A673 (cell line): ENCODE results near the gene DKK1. TPM values are rescaled to one million over a fixed set of nuclear protein-coding genes. Genes with fewer than 3 reads are reported as not detected.
A peak's percentile ranks its signal among the peaks of the same experiment; 100 is the strongest.

ENCODE experiments used
- BruUV-seq: library from RNA; stranded (reverse); fragments of 400-500 nt; replicated peaks from 2 replicates; lab custom pipeline; 2021; lab: Mats Ljungman, UMichigan
- CTCF ChIA-PET: fragments of 300-600 bp; sonication (Branson Sonifier 250); formaldehyde crosslinking; loops from one replicate; lab custom pipeline; 2022; ENCODE audit warnings: antibody characterized with exemption; lab: Charles Lee
- POLR2A ChIA-PET: fragments of 300-600 bp; sonication (Branson Sonifier 250); formaldehyde crosslinking; loops from one replicate; lab custom pipeline; 2022; ENCODE audit warnings: antibody characterized with exemption; ENCODE audit not compliant: low non-redundant PET; lab: Charles Lee
- DNase-seq: peaks from one replicate; pipeline ENCODE4 v3.0.0-alpha.2; 2015; ENCODE audit warnings: low spot score
- H3K27ac ChIP-seq: fragments of 200-600 bp; sonication (generic); 2 replicates; pipeline ENCODE4 v1.5.1; 2016; ENCODE audit warnings: mixed run types, low read depth, mild to moderate bottlenecking, mixed read lengths, antibody characterized with exemption, low read length; ENCODE audit not compliant: poor library complexity, severe bottlenecking
- H3K27me3 ChIP-seq: fragments of 200-600 bp; sonication (generic); replicated peaks from 2 replicates; pipeline ENCODE4 v1.6.1; 2017; ENCODE audit warnings: mixed run types, low read depth, mild to moderate bottlenecking, mixed read lengths, antibody characterized with exemption, low read length; ENCODE audit not compliant: insufficient read depth, poor library complexity
- H3K36me3 ChIP-seq: fragments of 200-600 bp; sonication (generic); 2 replicates; pipeline ENCODE4 v1.6.1; 2016; ENCODE audit warnings: mixed run types, mild to moderate bottlenecking, mixed read lengths, antibody characterized with exemption, low read length; ENCODE audit not compliant: insufficient read depth, poor library complexity, severe bottlenecking
- H3K4me1 ChIP-seq: fragments of 200-600 bp; sonication (generic); 2 replicates; pipeline ENCODE4 v1.6.1; 2017; ENCODE audit warnings: mixed run types, mild to moderate bottlenecking, mixed read lengths, antibody characterized with exemption, low read length; ENCODE audit not compliant: insufficient read depth, poor library complexity, severe bottlenecking
- H3K4me3 ChIP-seq: fragments of 200-600 bp; sonication (generic); 2 replicates; pipeline ENCODE4 v1.5.1; 2016; ENCODE audit warnings: low read depth, mixed run types, mild to moderate bottlenecking, mixed read lengths, low read length; ENCODE audit not compliant: poor library complexity, severe bottlenecking
- H3K9me3 ChIP-seq: fragments of 200-600 bp; sonication (generic); 2 replicates; pipeline ENCODE4 v1.6.1; 2016; ENCODE audit warnings: mixed run types, low read depth, mild to moderate bottlenecking, mixed read lengths, antibody characterized with exemption, low read length; ENCODE audit not compliant: poor library complexity, severe bottlenecking
- CTCF ChIP-seq: fragments of 300-800, 200-600 bp; sonication (generic); conservative IDR thresholded peaks from 2 replicates; pipeline ENCODE4 v1.5.1; 2017; ENCODE audit warnings: low read depth, mild to moderate bottlenecking, antibody characterized with exemption, low read length, moderate library complexity, mixed read lengths
- EZH2 ChIP-seq: fragments of 200-600 bp; sonication (generic); IDR thresholded peaks from 2 replicates; pipeline ENCODE4 v1.6.1; 2017; ENCODE audit warnings: borderline replicate concordance, low read depth, mild to moderate bottlenecking, mixed read lengths, antibody characterized with exemption, low read length; ENCODE audit not compliant: poor library complexity, severe bottlenecking
- intact Hi-C: fragments of 100-400 bp; cut with micrococcal nuclease; formaldehyde crosslinking; loops from one replicate; pipeline ENCODE4 v1.10.0; 2022; ENCODE audit not compliant: unreplicated experiment
- total RNA-seq: library from RNA; stranded (reverse); gene quantifications from 2 replicates; pipeline ENCODE4 v1.2.3, GENCODE V29; 2021

DKK1 gene
- total RNA-seq, 1 experiment from 2014 or later = 1.3 TPM

- Histone ChIP-seq H3K27me3 (no peaks in the 10 kb centered on the region), H3K36me3 (no peaks in the 10 kb centered on the region), H3K4me1 (peaks cover 16% of the 10 kb centered on the region), H3K27ac (no peak overlapping the region), H3K9me3 (no peaks in the 10 kb centered on the region), H3K4me3 (no peak overlapping the region)
- ChIA-PET POLR2A (no interaction called here), CTCF (interaction anchor here (0.7 kb wide), 1 partner anchor 1084 kb away, joined by 13 read pairs; no protein-coding TSS in a partner anchor)
- no TSS peak for BruUV-seq
- TF ChIP-seq EZH2 (no peak), CTCF (no peak)
- DNase-seq = peak; percentile 22
- intact Hi-C loops = no loop called here
Observed at GRCh38 chr10:52332815-52333214, 18.7 kb downstream of the DKK1 start.

- peaks cover 16% of the 10 kb centered on the region for H3K4me1 ChIP-seq
- no TSS peak for BruUV-seq
- H3K27ac ChIP-seq = no peak overlapping the region
- intact Hi-C loops = no loop called here
- ChIA-PET POLR2A (no interaction called here), CTCF (no interaction called here)
- no peak overlapping the region for H3K4me3 ChIP-seq
- H3K9me3 ChIP-seq = no peaks in the 10 kb centered on the region
- no peaks in the 10 kb centered on the region for H3K27me3 ChIP-seq
- no peaks in the 10 kb centered on the region for H3K36me3 ChIP-seq
- peak; percentile 82 for DNase-seq
- TF ChIP-seq EZH2 = no peak
Observed at GRCh38 chr10:52334595-52334994, 20.5 kb downstream of the DKK1 start.

GRCh38 chr10:52335665-52336064, 21.6 kb downstream of the DKK1 start:
- POLR2A ChIA-PET = no interaction called here
- no peaks in the 10 kb centered on the region for H3K27me3 ChIP-seq
- H3K4me3 ChIP-seq = no peak overlapping the region
- no peak for TF ChIP-seq EZH2
- intact Hi-C loops = no loop called here
- DNase-seq = no peak
- no peaks in the 10 kb centered on the region for H3K9me3 ChIP-seq
- no peaks in the 10 kb centered on the region for H3K36me3 ChIP-seq
- H3K4me1 ChIP-seq = peaks cover 16% of the 10 kb centered on the region
- CTCF ChIA-PET = no interaction called here
- BruUV-seq = no TSS peak
- H3K27ac ChIP-seq = no peak overlapping the region

- no peak overlapping the region for H3K27ac ChIP-seq
- ChIA-PET POLR2A (no interaction called here), CTCF (no interaction called here)
- H3K9me3 ChIP-seq = no peaks in the 10 kb centered on the region
- H3K4me3 ChIP-seq = no peak overlapping the region
- H3K36me3 ChIP-seq = no peaks in the 10 kb centered on the region
- H3K4me1 ChIP-seq = peaks cover 16% of the 10 kb centered on the region
- intact Hi-C loops = no loop called here
- TF ChIP-seq EZH2 = no peak
- TF ChIP-seq CTCF = no peak
- DNase-seq = no peak
- BruUV-seq = no TSS peak
- no peaks in the 10 kb centered on the region for H3K27me3 ChIP-seq
Observed at GRCh38 chr10:52337225-52337624, 23.1 kb downstream of the DKK1 start.
